ENCODE data around the gene PTPRT. TPM values are rescaled to one million over a fixed set of nuclear protein-coding genes. Genes with fewer than 3 reads are reported as not detected.
A peak's percentile ranks its signal among the peaks of the same experiment; 100 is the strongest.

The PTPRT gene
- total RNA-seq, 1 experiment from 2014 or later, result 0.20 TPM

DNA sequence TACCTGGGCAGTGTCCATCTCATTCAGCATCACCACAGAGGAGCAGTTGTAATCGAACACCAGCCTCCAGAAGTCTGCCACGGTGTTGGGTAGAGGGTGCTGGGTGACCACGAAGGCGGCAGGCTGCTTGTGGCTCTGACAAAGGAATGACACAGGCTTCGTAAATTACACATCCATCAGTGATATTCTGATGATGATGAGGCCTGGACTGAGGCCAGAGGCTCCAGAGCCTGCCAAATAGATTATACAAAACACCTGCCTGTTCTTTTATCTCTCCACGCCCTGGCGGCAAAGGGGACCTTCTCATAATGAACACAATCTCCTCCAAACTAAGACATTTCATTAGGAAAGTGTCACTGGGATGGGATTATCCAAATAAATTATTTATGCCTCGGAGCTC is 1091.3 kb downstream of the PTPRT start:
- in situ Hi-C loops (cut with HindIII; ENCODE audit: low pct_unique_long_range_greater_than_20kb, low sequenced_read_pairs), result no loop called here
- DNase-seq (ENCODE audit: low read depth), result no peak

DNA sequence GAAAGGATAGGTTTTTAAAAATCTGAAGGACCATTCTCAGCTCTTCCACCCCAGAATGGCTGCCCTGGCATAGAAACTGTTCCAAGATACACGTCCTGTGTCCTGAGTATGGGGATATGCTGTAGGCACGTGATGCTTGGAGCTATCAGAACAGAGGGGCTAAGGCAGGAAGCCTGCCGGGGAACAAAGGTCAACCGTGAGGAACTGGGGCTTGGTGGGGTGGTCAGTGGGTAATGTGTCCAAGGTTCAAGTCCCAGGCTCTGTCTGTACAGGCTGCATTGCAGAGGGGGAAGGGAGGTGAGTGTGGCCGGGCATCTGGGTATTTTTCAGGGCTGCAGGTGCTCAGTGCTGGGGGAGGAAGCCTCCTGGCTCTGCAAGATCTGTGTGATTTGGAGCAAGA is 1092.0 kb downstream of the PTPRT start:
- in situ Hi-C loops (cut with HindIII; ENCODE audit: low pct_unique_long_range_greater_than_20kb, low sequenced_read_pairs), result no loop called here
- no peak for DNase-seq (ENCODE audit: low read depth)

- in situ Hi-C loops (cut with HindIII; ENCODE audit: low pct_unique_long_range_greater_than_20kb, low sequenced_read_pairs), result no loop called here
- no peak for DNase-seq (ENCODE audit: low read depth)
These were observed 1094.5 kb downstream of the PTPRT start for GRCh38 chr20:42095221-42095620.

- in situ Hi-C loops (cut with HindIII; ENCODE audit: low pct_unique_long_range_greater_than_20kb, low sequenced_read_pairs), result no loop called here
- DNase-seq (ENCODE audit: low read depth), result no peak
These were observed 1095.9 kb downstream of the PTPRT start for GRCh38 chr20:42093542-42094440.

- in situ Hi-C loops (cut with HindIII; ENCODE audit: low pct_unique_long_range_greater_than_20kb, low sequenced_read_pairs), result no loop called here
- DNase-seq (ENCODE audit: low read depth), result no peak
These were observed 1096.7 kb downstream of the PTPRT start for GRCh38 chr20:42093041-42093440.

- in situ Hi-C loops (cut with HindIII; ENCODE audit: low pct_unique_long_range_greater_than_20kb, low sequenced_read_pairs), result no loop called here
- DNase-seq (ENCODE audit: low read depth), result no peak
These were observed 1104.3 kb downstream of the PTPRT start for GRCh38 chr20:42085366-42085765.

- no peak for DNase-seq (ENCODE audit: low read depth)
- in situ Hi-C loops (cut with HindIII; ENCODE audit: low pct_unique_long_range_greater_than_20kb, low sequenced_read_pairs), result no loop called here
These were observed 1106.4 kb downstream of the PTPRT start for GRCh38 chr20:42083280-42083679.

GRCh38 chr20:42082611-42083010 is 1107.1 kb downstream of the PTPRT start:
- peak; percentile 12 for DNase-seq (ENCODE audit: low read depth)
- in situ Hi-C loops (cut with HindIII; ENCODE audit: low pct_unique_long_range_greater_than_20kb, low sequenced_read_pairs), result no loop called here

GRCh38 chr20:42080956-42081355 is 1108.8 kb downstream of the PTPRT start:
- no peak for DNase-seq (ENCODE audit: low read depth)
- in situ Hi-C loops (cut with HindIII; ENCODE audit: low pct_unique_long_range_greater_than_20kb, low sequenced_read_pairs), result no loop called here

DNA sequence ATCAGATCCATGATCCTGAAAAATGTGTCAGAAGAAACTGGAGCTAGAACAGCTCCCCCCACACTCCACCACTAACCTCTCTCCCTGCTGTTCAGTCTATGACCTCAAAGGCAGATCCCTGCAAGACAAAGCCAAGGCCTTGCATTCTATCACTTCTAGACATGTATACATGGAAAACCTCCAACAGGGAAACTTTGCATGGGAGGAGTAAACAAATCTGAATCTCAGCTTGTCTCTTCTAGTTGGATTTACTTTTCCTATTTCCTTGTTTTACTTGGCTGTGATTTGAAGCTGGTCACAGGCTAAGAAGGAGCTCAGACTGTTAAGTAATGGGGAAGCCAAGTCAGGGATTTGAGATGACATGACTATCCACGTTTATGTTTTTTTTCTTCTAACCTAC is 1114.8 kb downstream of the PTPRT start:
- DNase-seq (ENCODE audit: low read depth), result no peak
- in situ Hi-C loops (cut with HindIII; ENCODE audit: low pct_unique_long_range_greater_than_20kb, low sequenced_read_pairs), result no loop called here

DNA sequence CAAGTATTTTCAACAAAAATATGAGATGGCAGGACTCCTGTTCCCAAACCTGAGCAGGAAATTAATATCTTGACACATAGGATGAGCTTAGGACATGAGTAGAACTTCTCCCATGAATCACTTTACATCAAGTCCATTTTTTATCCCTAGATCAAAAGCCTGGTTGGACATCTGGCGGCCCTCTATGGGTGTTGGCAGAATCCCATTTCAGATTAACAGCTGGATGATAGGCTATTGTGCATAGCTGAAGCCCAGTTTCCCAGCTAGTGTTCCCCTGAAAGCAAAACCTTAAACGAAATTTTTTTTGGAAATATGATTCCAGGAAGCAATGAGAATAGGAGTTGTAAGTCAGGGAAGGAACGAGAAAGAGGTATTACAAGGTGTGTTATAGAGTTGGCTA is 1122.1 kb downstream of the PTPRT start:
- in situ Hi-C loops (cut with HindIII; ENCODE audit: low pct_unique_long_range_greater_than_20kb, low sequenced_read_pairs), result no loop called here
- no peak for DNase-seq (ENCODE audit: low read depth)

DNA sequence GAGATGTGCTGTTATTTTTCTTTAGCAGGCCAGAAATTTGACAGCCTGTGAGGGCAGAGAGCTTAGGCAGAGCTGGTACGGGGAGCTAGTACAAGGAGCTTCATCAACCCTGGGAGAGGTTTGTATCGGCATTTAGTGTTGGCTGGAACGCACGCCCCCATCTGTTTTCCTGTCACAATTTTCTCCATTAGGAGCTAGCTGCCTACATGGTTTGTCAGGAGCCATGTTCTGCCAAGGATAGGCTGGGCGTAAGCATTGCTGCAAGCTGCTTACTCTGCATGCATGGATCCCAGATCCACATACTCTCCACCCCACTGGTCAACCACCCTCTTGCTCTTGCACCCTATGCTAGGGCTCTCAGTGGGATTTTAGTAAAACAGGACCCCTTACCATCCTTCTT is 1122.5 kb downstream of the PTPRT start:
- DNase-seq (ENCODE audit: low read depth), result no peak
- in situ Hi-C loops (cut with HindIII; ENCODE audit: low pct_unique_long_range_greater_than_20kb, low sequenced_read_pairs), result no loop called here

GRCh38 chr20:42063141-42063540 is 1126.6 kb downstream of the PTPRT start:
- in situ Hi-C loops (cut with HindIII; ENCODE audit: low pct_unique_long_range_greater_than_20kb, low sequenced_read_pairs), result no loop called here
- no peak for DNase-seq (ENCODE audit: low read depth)

DNA sequence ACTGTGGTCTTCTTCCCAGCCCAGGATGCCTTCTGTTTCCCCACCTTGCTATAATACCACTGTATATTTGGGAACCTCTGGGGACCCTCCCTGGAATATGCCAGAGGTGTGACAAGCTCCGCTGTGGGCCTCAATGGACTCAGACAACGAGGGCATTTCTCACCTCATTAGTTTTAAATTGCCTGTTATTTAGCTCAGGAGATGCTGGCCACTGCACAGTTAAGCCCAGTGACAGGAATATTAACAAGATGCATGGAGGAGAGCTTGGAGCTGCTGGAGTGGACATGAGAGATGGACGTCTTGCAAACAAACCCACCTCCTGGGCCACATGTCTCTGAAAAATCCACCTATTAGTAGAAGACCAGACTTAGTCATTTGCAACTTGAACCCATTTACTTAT is 1136.4 kb downstream of the PTPRT start:
- DNase-seq (ENCODE audit: low read depth), result no peak
- in situ Hi-C loops (cut with HindIII; ENCODE audit: low pct_unique_long_range_greater_than_20kb, low sequenced_read_pairs), result no loop called here

- in situ Hi-C loops (cut with HindIII; ENCODE audit: low pct_unique_long_range_greater_than_20kb, low sequenced_read_pairs), result no loop called here
- no peak for DNase-seq (ENCODE audit: low read depth)
These were observed 1137.8 kb downstream of the PTPRT start for GRCh38 chr20:42051921-42052320.

- no peak for DNase-seq (ENCODE audit: low read depth)
- in situ Hi-C loops (cut with HindIII; ENCODE audit: low pct_unique_long_range_greater_than_20kb, low sequenced_read_pairs), result no loop called here
These were observed 1143.2 kb downstream of the PTPRT start for GRCh38 chr20:42046371-42047085.

DNA sequence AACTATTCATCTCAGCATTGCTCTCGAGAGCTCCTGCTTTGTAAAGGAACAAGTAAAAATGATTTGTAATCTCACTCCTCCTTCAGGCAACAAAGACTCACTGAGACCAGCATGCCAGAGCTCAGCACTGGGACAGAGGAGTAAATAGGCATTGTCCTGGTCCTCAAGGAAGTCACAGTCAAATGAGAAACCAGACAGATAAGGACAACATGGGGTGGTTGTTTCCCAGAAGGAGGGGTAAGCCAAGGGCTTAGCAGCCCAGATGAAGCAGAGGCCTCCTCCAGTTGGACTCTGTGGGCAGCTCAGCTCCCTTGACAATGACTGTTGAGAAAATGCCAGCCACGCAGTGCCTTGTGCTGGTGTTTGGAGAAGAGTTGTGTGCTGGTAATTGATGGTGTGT is 1145.8 kb downstream of the PTPRT start:
- in situ Hi-C loops (cut with HindIII; ENCODE audit: low pct_unique_long_range_greater_than_20kb, low sequenced_read_pairs), result no loop called here
- DNase-seq (ENCODE audit: low read depth), result no peak

DNA sequence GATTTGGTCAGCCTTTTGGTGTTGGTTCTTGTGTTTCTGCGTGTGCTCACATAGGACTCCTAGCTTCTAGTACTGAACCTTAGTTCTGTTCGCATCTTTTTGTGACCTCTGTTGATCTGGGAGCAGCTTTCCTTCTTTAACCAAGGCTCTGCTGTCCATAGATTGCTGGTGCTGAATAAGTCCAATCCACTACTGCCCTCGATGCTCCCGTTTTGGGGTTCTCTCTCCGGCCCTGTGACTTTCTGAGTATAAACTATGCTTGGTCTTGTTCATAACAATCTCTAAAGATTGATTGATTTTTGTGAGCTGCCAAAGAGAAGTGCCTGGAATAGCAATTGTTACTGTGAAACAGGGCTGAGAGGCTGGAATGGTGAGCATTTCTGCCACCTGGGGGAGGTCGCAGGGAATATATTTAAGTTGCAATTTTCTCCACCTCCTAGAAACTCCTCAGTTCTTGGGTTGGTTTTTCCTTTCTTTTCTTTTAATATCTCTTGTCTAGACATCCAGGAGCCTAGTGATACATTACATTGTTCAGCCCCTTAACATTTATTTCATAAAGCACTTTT is 1148.6 kb downstream of the PTPRT start:
- in situ Hi-C loops (cut with HindIII; ENCODE audit: low pct_unique_long_range_greater_than_20kb, low sequenced_read_pairs), result no loop called here
- DNase-seq (ENCODE audit: low read depth), result peak; percentile 33

GRCh38 chr20:42027746-42028268 is 1161.9 kb downstream of the PTPRT start:
- in situ Hi-C loops (cut with HindIII; ENCODE audit: low pct_unique_long_range_greater_than_20kb, low sequenced_read_pairs), result no loop called here
- no peak for DNase-seq (ENCODE audit: low read depth)
